Chondrocyte (in vitro differentiated cells): ENCODE data around the gene VPS13D. TPM values are rescaled to one million over a fixed set of nuclear protein-coding genes. Genes with fewer than 3 reads are reported as not detected.
A peak's percentile ranks its signal among the peaks of the same experiment; 100 is the strongest.

ENCODE experiments used
- DNase-seq: peaks from one replicate; pipeline ENCODE4 v3.0.0; 2021; ENCODE audit warnings: mixed read lengths, low spot score
- H3K27ac Mint-ChIP-seq: one replicate; pipeline ENCODE4 v1.8.0; 2021; ENCODE audit warnings: mild to moderate bottlenecking, moderate library complexity, mixed read lengths; ENCODE audit not compliant: unreplicated experiment
- H3K27me3 Mint-ChIP-seq: 2 replicates; pipeline ENCODE4 v1.8.0; 2021; ENCODE audit warnings: low read depth, mixed read lengths
- H3K36me3 Mint-ChIP-seq: 2 replicates; pipeline ENCODE4 v1.8.0; 2021; ENCODE audit warnings: low read depth, mixed read lengths
- H3K4me1 Mint-ChIP-seq: 2 replicates; pipeline ENCODE4 v1.8.0; 2021; ENCODE audit warnings: low read depth, mild to moderate bottlenecking, mixed read lengths
- H3K4me3 Mint-ChIP-seq: one replicate; pipeline ENCODE4 v1.8.0; 2021; ENCODE audit warnings: mild to moderate bottlenecking, moderate library complexity, mixed read lengths; ENCODE audit not compliant: unreplicated experiment
- H3K9me3 Mint-ChIP-seq: 2 replicates; pipeline ENCODE4 v1.8.0; 2021; ENCODE audit warnings: low read depth, mixed read lengths
- total RNA-seq: library from RNA; stranded (reverse); gene quantifications from 3 replicates; pipeline ENCODE4 v1.2.1, GENCODE V29; 2021
- TF ChIP-seq, protein P1 (sequence below): fragments of 200-600 bp; sonication (generic); IDR thresholded peaks from 2 replicates; pipeline ENCODE4 v1.5.0; 2021; ENCODE audit warnings: antibody characterized with exemption, mild to moderate bottlenecking, moderate library complexity

Gene VPS13D
- total RNA-seq, 1 donor from 2014 or later = 40.0 TPM

DNA sequence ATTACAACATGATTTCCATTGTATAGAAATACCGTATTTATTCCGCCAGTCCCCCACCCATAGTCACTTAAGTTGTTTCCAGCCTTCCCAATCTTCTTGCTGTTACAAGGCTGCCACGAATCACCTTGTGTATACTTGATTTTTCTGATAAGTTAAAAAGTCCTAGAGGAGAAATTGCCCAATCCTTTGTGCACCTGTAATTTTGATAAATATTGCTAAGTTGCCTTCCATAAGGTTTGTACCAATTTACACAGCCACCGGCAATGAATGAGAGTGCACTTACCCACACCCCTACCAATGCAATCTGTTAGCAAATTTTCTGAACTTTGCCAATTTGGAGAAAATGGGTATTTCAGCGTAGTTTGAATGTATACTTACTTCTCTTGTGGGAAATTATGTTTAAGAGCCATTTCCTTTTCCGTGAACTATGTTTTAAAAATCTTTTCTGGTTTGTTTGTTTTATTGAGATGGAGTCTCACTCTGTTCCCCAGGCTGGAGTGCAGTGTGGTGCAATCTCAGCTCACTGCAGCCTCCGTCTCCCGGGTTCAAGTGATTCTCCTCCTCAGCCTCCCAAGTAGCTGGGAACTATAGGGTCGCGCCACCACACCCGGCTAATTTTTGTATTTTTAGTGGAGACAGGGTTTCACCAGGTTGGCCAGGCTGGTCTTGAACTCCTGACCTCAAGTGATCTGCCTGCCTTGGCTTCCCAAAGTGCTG, 300.8 kb downstream of the VPS13D start:
- Mint-ChIP-seq H3K9me3 (peaks cover 5% of the 10 kb centered on the region), H3K27ac (no peak overlapping the region), H3K4me3 (no peak overlapping the region), H3K36me3 (peaks cover 3% of the 10 kb centered on the region), H3K27me3 (no peaks in the 10 kb centered on the region), H3K4me1 (peaks cover 3% of the 10 kb centered on the region)
- peak; percentile 14 for DNase-seq
- TF ChIP-seq, protein P1, sequence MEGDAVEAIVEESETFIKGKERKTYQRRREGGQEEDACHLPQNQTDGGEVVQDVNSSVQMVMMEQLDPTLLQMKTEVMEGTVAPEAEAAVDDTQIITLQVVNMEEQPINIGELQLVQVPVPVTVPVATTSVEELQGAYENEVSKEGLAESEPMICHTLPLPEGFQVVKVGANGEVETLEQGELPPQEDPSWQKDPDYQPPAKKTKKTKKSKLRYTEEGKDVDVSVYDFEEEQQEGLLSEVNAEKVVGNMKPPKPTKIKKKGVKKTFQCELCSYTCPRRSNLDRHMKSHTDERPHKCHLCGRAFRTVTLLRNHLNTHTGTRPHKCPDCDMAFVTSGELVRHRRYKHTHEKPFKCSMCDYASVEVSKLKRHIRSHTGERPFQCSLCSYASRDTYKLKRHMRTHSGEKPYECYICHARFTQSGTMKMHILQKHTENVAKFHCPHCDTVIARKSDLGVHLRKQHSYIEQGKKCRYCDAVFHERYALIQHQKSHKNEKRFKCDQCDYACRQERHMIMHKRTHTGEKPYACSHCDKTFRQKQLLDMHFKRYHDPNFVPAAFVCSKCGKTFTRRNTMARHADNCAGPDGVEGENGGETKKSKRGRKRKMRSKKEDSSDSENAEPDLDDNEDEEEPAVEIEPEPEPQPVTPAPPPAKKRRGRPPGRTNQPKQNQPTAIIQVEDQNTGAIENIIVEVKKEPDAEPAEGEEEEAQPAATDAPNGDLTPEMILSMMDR = no peak

- Mint-ChIP-seq H3K36me3 (peaks cover 3% of the 10 kb centered on the region), H3K27ac (no peak overlapping the region), H3K4me1 (no peaks in the 10 kb centered on the region), H3K4me3 (no peak overlapping the region), H3K27me3 (no peaks in the 10 kb centered on the region), H3K9me3 (peaks cover 9% of the 10 kb centered on the region)
- TF ChIP-seq, protein P1 = no peak
- no peak for DNase-seq
Observed at GRCh38 chr1:12531179-12531499, 301.3 kb downstream of the VPS13D start.

- Mint-ChIP-seq H3K9me3 (peaks cover 16% of the 10 kb centered on the region), H3K27ac (no peak overlapping the region), H3K4me3 (no peak overlapping the region), H3K36me3 (peaks cover 9% of the 10 kb centered on the region), H3K4me1 (no peaks in the 10 kb centered on the region), H3K27me3 (no peaks in the 10 kb centered on the region)
- DNase-seq = peak; percentile 22
- TF ChIP-seq, protein P1 = no peak
Observed at GRCh38 chr1:12532405-12533315, 302.8 kb downstream of the VPS13D start.

GRCh38 chr1:12536023-12536639, 306.3 kb downstream of the VPS13D start:
- no peaks in the 10 kb centered on the region for H3K27me3 Mint-ChIP-seq
- peaks cover 17% of the 10 kb centered on the region for H3K4me1 Mint-ChIP-seq
- H3K9me3 Mint-ChIP-seq = peaks cover 16% of the 10 kb centered on the region
- TF ChIP-seq, protein P1 = no peak
- no peak overlapping the region for H3K27ac Mint-ChIP-seq
- no peak overlapping the region for H3K4me3 Mint-ChIP-seq
- no peak for DNase-seq
- H3K36me3 Mint-ChIP-seq = peaks cover 10% of the 10 kb centered on the region

GRCh38 chr1:12537294-12537693, 307.5 kb downstream of the VPS13D start:
- H3K4me3 Mint-ChIP-seq = no peak overlapping the region
- no peaks in the 10 kb centered on the region for H3K27me3 Mint-ChIP-seq
- peaks cover 10% of the 10 kb centered on the region for H3K36me3 Mint-ChIP-seq
- H3K27ac Mint-ChIP-seq = no peak overlapping the region
- peaks cover 25% of the 10 kb centered on the region for H3K4me1 Mint-ChIP-seq
- DNase-seq = no peak
- H3K9me3 Mint-ChIP-seq = peaks cover 16% of the 10 kb centered on the region
- TF ChIP-seq, protein P1 = no peak
